H9 (cell line): ENCODE measurements around the gene ZNF26. TPM values are rescaled to one million over a fixed set of nuclear protein-coding genes. Genes with fewer than 3 reads are reported as not detected.

Source experiments
- DNase-seq: peaks from one replicate; pipeline ENCODE4 v3.0.0-alpha.2; 2017
- H2AFZ ChIP-seq: one replicate; pipeline ENCODE4 v1.6.1; 2013; ENCODE audit warnings: mild to moderate bottlenecking, low read length, control low read depth, moderate library complexity
- H2AK5ac ChIP-seq: 2 replicates; pipeline ENCODE4 v1.6.1; 2013; ENCODE audit warnings: low read length, control low read depth, mixed read lengths; ENCODE audit not compliant: insufficient read length
- H2BK120ac ChIP-seq: one replicate; pipeline ENCODE4 v1.6.1; 2013; ENCODE audit warnings: low read depth, mild to moderate bottlenecking, low read length, control low read depth, inconsistent platforms; ENCODE audit not compliant: poor library complexity, severe bottlenecking
- H2BK12ac ChIP-seq: 2 replicates; pipeline ENCODE4 v1.6.1; 2013; ENCODE audit warnings: low read length, control low read depth, mixed read lengths, low read depth; ENCODE audit not compliant: insufficient read length
- H2BK15ac ChIP-seq: 2 replicates; pipeline ENCODE4 v1.6.1; 2013; ENCODE audit warnings: low read depth, low read length, control low read depth
- H2BK20ac ChIP-seq: one replicate; pipeline ENCODE4 v1.6.1; 2013; ENCODE audit warnings: low read depth, mild to moderate bottlenecking, low read length, control low read depth, inconsistent platforms; ENCODE audit not compliant: poor library complexity, severe bottlenecking
- H2BK5ac ChIP-seq: 2 replicates; pipeline ENCODE4 v1.6.1; 2013; ENCODE audit warnings: low read length, control low read depth, mixed read lengths; ENCODE audit not compliant: insufficient read length
- H3K14ac ChIP-seq: 2 replicates; pipeline ENCODE4 v1.6.1; 2013; ENCODE audit warnings: low read length, control low read depth; ENCODE audit not compliant: insufficient read depth
- H3K18ac ChIP-seq: 2 replicates; pipeline ENCODE4 v1.6.1; 2013; ENCODE audit warnings: low read depth, mild to moderate bottlenecking, mixed read lengths, low read length, control low read depth; ENCODE audit not compliant: insufficient read length
- H3K23ac ChIP-seq: 2 replicates; pipeline ENCODE4 v1.6.1; 2013; ENCODE audit warnings: low read length, control low read depth, mixed read lengths, low read depth; ENCODE audit not compliant: insufficient read length
- H3K23me2 ChIP-seq: 2 replicates; pipeline ENCODE4 v1.6.1; 2013; ENCODE audit warnings: low read depth, mild to moderate bottlenecking, mixed read lengths, low read length, control low read depth; ENCODE audit not compliant: insufficient read length, poor library complexity, severe bottlenecking
- H3K27ac ChIP-seq: 2 replicates; pipeline ENCODE4 v1.5.1; 2013; ENCODE audit warnings: low read length, control low read depth, mixed read lengths, low read depth; ENCODE audit not compliant: insufficient read length
- H3K27me3 ChIP-seq: 2 replicates; pipeline ENCODE4 v1.6.1; 2013; ENCODE audit warnings: low read length, control low read depth, inconsistent platforms; ENCODE audit not compliant: insufficient read depth
- H3K4ac ChIP-seq: 2 replicates; pipeline ENCODE4 v1.6.1; 2013; ENCODE audit warnings: low read depth, mild to moderate bottlenecking, control low read depth, inconsistent platforms, low read length, moderate library complexity
- H3K4me1 ChIP-seq: 2 replicates; pipeline ENCODE4 v1.6.1; 2013; ENCODE audit warnings: low read length, control low read depth, inconsistent platforms; ENCODE audit not compliant: insufficient read depth
- H3K4me2 ChIP-seq: 2 replicates; pipeline ENCODE4 v1.6.1; 2013; ENCODE audit warnings: low read length, control low read depth, mixed read lengths; ENCODE audit not compliant: insufficient read length, insufficient read depth
- H3K56ac ChIP-seq: 2 replicates; pipeline ENCODE4 v1.6.1; 2013; ENCODE audit warnings: low read depth, mild to moderate bottlenecking, mixed read lengths, low read length, control low read depth; ENCODE audit not compliant: insufficient read length
- H3K79me1 ChIP-seq: 2 replicates; pipeline ENCODE4 v1.6.1; 2013; ENCODE audit warnings: low read depth, mild to moderate bottlenecking, moderate library complexity, low read length, control low read depth, inconsistent platforms; ENCODE audit not compliant: insufficient read depth, poor library complexity, severe bottlenecking
- H3K79me2 ChIP-seq: 2 replicates; pipeline ENCODE4 v1.6.1; 2013; ENCODE audit warnings: low read length, control low read depth, inconsistent platforms; ENCODE audit not compliant: insufficient read depth
- H3K9ac ChIP-seq: 2 replicates; pipeline ENCODE4 v1.6.1; 2013; ENCODE audit warnings: low read length, control low read depth, mixed read lengths; ENCODE audit not compliant: insufficient read length; ENCODE audit errors: extremely low read depth
- H3K9me3 ChIP-seq: one replicate; pipeline ENCODE4 v1.6.1; 2013; ENCODE audit warnings: low read depth, low read length, inconsistent platforms; ENCODE audit not compliant: control insufficient read depth
- H3T11ph ChIP-seq: one replicate; pipeline ENCODE4 v1.6.1; 2013; ENCODE audit warnings: mild to moderate bottlenecking, low read length, control low read depth, inconsistent platforms
- H4K20me1 ChIP-seq: one replicate; pipeline ENCODE4 v1.6.1; 2013; ENCODE audit not compliant: control insufficient read depth, insufficient read length, insufficient read depth
- H4K5ac ChIP-seq: 2 replicates; pipeline ENCODE4 v1.6.1; 2013; ENCODE audit warnings: low read depth, mild to moderate bottlenecking, mixed read lengths, low read length, control low read depth; ENCODE audit not compliant: insufficient read length
- H4K8ac ChIP-seq: replicated peaks from 2 replicates; pipeline ENCODE4 v1.6.1; 2013; ENCODE audit warnings: low read length, control low read depth, mixed read lengths, low read depth; ENCODE audit not compliant: insufficient read length
- H4K91ac ChIP-seq: 2 replicates; pipeline ENCODE4 v1.6.1; 2013; ENCODE audit warnings: low read depth, mild to moderate bottlenecking, moderate library complexity, mixed read lengths, low read length, control low read depth; ENCODE audit not compliant: insufficient read length
- H3K27ac Mint-ChIP-seq, 3 experiments: 2 replicates in 2 of 3; 3 replicates in 1 of 3; pipeline ENCODE4 v1.8.0; 2020 to 2021; ENCODE audit warnings: mixed read lengths in 3 of 3, mild to moderate bottlenecking in 1 of 3, moderate library complexity in 1 of 3
- H3K27me3 Mint-ChIP-seq: 2 replicates; pipeline ENCODE4 v1.8.0; 2021; ENCODE audit warnings: low read depth, mild to moderate bottlenecking, moderate library complexity, mixed read lengths
- H3K36me3 Mint-ChIP-seq, 3 experiments: 2 replicates in 2 of 3; 3 replicates in 1 of 3; pipeline ENCODE4 v1.8.0; 2020 to 2021; ENCODE audit warnings: low read depth in 3 of 3, mixed read lengths in 3 of 3; ENCODE audit not compliant: insufficient read depth in 1 of 3
- H3K4me1 Mint-ChIP-seq, 2 experiments: 2 replicates each; pipeline ENCODE4 v1.8.0; 2020; ENCODE audit warnings: mixed read lengths in 2 of 2
- H3K4me3 Mint-ChIP-seq, 2 experiments: 2 replicates in 1 of 2; 3 replicates in 1 of 2; pipeline ENCODE4 v1.8.0; 2020 to 2021; ENCODE audit warnings: mild to moderate bottlenecking in 2 of 2, mixed read lengths in 2 of 2, moderate library complexity in 1 of 2
- H3K9me3 Mint-ChIP-seq, 2 experiments: 2 replicates in 1 of 2; 3 replicates in 1 of 2; pipeline ENCODE4 v1.8.0; 2020; ENCODE audit warnings: mild to moderate bottlenecking in 2 of 2, mixed read lengths in 2 of 2, moderate library complexity in 1 of 2
- CTCF ChIP-seq: fragments of 200-600 bp; sonication (generic); conservative IDR thresholded peaks from 3 replicates; pipeline ENCODE4 v1.8.0; 2021; ENCODE audit warnings: antibody characterized with exemption, mild to moderate bottlenecking
- WGBS: extraction: QIAGEN DNeasy Blood & Tissue Kit; methylation state at CpG from one replicate; pipeline ENCODE4 v1.1.7; 2013; ENCODE audit warnings: missing lambda C conversion rate, low lambda C conversion rate, mixed read lengths; ENCODE audit not compliant: insufficient read length; ENCODE audit errors: extremely low coverage; 5-methylcytosine and 5-hydroxymethylcytosine counted together
- total RNA-seq: library from RNA; stranded (reverse); gene quantifications from 2 replicates; pipeline ENCODE4 v1.2.1, GENCODE V29; 2021

Gene ZNF26
- total RNA-seq, 1 experiment from 2014 or later = 13.2 TPM

DNA sequence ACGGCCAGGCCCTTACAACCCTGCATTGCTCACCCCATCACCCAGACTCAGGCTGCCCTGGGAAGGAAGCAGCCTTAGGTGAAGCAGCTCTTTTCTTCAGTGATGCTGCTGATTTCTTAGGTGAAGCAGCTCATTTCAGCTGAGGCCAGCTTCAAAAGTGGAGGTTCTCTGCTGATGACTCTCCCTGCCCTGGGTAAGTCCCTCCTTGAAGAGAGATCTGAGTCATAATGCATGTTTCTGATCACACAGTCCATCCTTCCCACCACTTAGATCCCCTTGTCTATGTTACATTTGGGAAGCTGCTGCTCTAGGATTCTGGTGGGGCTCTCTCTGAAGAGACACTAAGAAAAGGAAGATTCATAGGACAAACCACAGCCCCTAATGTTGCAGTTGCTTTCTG, 77.4 kb downstream of the ZNF26 start:
- Histone ChIP-seq H4K8ac (no peak overlapping the region), H3K9me3 (peaks cover 92% of the 10 kb centered on the region), H3K56ac (no peak overlapping the region), H3K23me2 (no peaks in the 10 kb centered on the region), H3K14ac (no peak overlapping the region), H2BK5ac (no peak overlapping the region), H2BK15ac (no peak overlapping the region), H3K9ac (no peak overlapping the region), H3K27me3 (no peaks in the 10 kb centered on the region), H3K79me1 (no peaks in the 10 kb centered on the region), H3K4me1 (no peaks in the 10 kb centered on the region), H3K4ac (no peak overlapping the region), H4K20me1 (no peaks in the 10 kb centered on the region), H2BK120ac (no peak overlapping the region), H2AFZ (no peak overlapping the region), H4K5ac (no peak overlapping the region), H4K91ac (no peak overlapping the region), H3K18ac (no peak overlapping the region), H2BK12ac (no peak overlapping the region), H3K79me2 (no peaks in the 10 kb centered on the region), H2AK5ac (no peak overlapping the region), H3K4me2 (no peak overlapping the region), H2BK20ac (no peak overlapping the region), H3T11ph (no peak overlapping the region), H3K23ac (no peak overlapping the region), H3K27ac (no peak overlapping the region)
- Mint-ChIP-seq H3K27ac (no peak overlapping the region), H3K4me1 (no peaks in the 10 kb centered on the region), H3K36me3 (peaks cover 36 to 63% (median 38%) of the 10 kb centered on the region in 3 experiments), H3K4me3 (no peak overlapping the region), H3K9me3 (peaks cover 92 to 97% of the 10 kb centered on the region in 2 experiments), H3K27me3 (peaks cover 11% of the 10 kb centered on the region)
- DNase-seq = no peak
- no CpG with 5 or more reads among the region's 1 CpG for WGBS
- no peak for TF ChIP-seq CTCF
